Measurements from ENCODE around the gene RGSL1. TPM values are rescaled to one million over a fixed set of nuclear protein-coding genes. Genes with fewer than 3 reads are reported as not detected.

RGSL1 gene
- total RNA-seq, 1 donor from 2014 or later = not detected

DNA sequence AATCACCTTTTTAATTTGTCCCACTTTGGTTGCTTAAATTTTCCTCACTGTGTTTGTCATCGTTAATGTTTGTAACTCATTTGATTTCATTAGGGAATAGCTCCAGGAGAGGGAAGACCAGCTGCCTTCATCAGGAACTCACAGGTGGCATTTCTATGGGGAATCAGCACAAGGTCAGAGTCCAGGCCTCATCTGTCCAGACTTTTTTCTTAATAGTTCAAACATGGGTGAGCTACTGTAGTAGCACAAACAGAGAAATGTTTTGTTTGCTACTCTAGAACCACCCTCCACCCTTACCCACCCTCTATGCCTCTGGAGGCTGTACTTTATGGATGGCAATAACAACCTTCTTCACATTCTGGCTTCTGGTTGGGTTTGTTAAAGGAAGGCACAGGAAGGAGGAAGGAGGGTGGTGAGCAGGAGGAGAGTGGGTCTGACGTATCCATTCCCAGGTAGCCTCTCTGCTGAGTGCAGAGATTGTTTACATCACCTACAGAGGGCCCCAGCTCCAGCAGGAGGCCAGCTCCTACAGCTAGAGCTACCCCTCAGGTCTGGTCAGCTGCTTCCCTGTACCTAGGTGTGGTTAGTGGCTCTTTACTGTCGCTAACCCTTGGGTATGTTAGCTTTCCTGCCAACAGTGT, 41.4 kb upstream of the RGSL1 start:
- Histone ChIP-seq H3K4me3 (no peak overlapping the region), H3K4me1 (no peaks in the 10 kb centered on the region), H3K27me3 (no peaks in the 10 kb centered on the region), H3K36me3 (no peaks in the 10 kb centered on the region), H3K27ac (no peak overlapping the region), H3K9me3 (no peaks in the 10 kb centered on the region)
- ATAC-seq = peak; percentile 82
- intact Hi-C loops (cut with DNase I) = no loop called here
- TF ChIP-seq, protein P1, sequence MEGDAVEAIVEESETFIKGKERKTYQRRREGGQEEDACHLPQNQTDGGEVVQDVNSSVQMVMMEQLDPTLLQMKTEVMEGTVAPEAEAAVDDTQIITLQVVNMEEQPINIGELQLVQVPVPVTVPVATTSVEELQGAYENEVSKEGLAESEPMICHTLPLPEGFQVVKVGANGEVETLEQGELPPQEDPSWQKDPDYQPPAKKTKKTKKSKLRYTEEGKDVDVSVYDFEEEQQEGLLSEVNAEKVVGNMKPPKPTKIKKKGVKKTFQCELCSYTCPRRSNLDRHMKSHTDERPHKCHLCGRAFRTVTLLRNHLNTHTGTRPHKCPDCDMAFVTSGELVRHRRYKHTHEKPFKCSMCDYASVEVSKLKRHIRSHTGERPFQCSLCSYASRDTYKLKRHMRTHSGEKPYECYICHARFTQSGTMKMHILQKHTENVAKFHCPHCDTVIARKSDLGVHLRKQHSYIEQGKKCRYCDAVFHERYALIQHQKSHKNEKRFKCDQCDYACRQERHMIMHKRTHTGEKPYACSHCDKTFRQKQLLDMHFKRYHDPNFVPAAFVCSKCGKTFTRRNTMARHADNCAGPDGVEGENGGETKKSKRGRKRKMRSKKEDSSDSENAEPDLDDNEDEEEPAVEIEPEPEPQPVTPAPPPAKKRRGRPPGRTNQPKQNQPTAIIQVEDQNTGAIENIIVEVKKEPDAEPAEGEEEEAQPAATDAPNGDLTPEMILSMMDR (IDR thresholded peaks at IDR 0.05) = no peak
- no peak for DNase-seq

DNA sequence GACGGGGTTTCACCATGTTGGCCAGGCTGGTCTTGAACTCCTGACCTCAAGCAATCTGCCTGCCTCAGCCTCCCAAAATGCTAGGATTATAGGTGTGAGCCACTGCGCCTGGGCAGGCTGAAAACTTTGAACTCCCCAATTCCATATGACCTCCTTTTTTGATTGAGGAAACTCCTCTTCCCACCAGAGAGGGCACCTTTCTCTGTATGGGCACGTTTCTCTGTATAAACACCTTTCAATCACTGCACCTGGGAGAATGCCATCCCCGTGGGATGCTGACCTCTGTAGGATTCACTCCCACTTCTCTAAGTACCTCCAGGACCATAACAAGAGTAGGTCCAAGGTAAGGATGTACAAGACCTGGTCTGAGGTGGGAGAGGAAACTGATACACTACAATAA, 39.8 kb upstream of the RGSL1 start:
- intact Hi-C loops (cut with DNase I) = no loop called here
- H3K9me3 ChIP-seq = no peaks in the 10 kb centered on the region
- DNase-seq (no peak), ATAC-seq (no peak)
- H3K27ac ChIP-seq = no peak overlapping the region
- TF ChIP-seq, protein P1 (IDR thresholded peaks at IDR 0.05) = no peak
- no peaks in the 10 kb centered on the region for H3K36me3 ChIP-seq
- H3K4me1 ChIP-seq = no peaks in the 10 kb centered on the region
- H3K27me3 ChIP-seq = peaks cover 3% of the 10 kb centered on the region
- H3K4me3 ChIP-seq = no peak overlapping the region

DNA sequence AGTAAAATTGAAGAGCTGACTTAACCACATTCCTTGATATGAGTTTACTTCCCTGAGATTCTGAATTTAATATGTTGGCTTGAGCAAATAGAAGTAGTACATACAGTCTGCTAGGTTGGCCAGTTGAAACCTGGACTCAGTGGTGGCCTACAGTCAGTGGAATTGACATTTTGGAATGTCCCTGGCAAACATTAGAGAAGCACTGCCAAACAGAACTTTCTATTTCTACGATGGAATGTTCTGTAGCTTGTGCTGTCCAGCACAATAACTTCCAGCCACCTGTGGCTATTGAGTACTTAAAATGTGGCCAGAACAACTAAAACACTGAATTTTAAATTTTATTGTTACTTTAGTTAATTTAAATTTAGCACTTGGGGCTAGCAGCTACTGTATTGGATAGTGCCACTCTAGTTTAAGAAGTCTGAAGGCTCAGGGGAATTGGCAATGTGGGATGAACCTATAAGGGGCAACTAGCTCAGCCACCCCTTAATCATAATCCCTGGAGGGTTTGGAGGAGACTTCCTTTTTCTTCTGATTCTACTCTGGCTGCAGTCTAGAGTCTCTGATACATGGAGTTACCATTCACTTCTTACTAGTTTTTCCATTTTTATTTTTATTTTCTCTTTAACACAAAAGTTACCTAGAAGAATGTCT, 39.2 kb upstream of the RGSL1 start:
- TF ChIP-seq, protein P1 (IDR thresholded peaks at IDR 0.05) = no peak
- DNase-seq = no peak
- Histone ChIP-seq H3K4me3 (no peak overlapping the region), H3K9me3 (no peaks in the 10 kb centered on the region), H3K27ac (no peak overlapping the region), H3K36me3 (no peaks in the 10 kb centered on the region), H3K27me3 (peaks cover 4% of the 10 kb centered on the region), H3K4me1 (no peaks in the 10 kb centered on the region)
- peak; percentile 32 for ATAC-seq
- intact Hi-C loops (cut with DNase I) = no loop called here

DNA sequence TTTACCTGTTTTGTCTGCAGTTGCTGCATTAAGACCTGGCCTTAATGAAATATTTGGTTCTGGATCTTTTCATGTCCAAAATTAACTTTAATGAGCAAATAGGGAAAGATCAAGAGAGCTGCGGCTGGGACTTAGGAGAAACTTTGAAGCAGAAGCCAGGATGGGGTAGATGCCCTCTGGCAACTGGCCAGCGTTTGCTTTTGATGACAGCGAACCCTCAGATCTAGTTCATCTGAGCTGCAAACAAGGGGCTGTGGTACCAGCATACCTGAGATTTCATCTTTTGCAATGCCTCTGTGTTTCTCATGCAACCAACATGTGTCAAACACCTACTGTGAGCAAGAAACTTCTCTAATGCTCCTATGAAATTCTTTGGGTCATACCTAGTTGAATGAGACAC, 36.5 kb upstream of the RGSL1 start:
- intact Hi-C loops (cut with DNase I) = no loop called here
- TF ChIP-seq, protein P1 (IDR thresholded peaks at IDR 0.05) = no peak

DNA sequence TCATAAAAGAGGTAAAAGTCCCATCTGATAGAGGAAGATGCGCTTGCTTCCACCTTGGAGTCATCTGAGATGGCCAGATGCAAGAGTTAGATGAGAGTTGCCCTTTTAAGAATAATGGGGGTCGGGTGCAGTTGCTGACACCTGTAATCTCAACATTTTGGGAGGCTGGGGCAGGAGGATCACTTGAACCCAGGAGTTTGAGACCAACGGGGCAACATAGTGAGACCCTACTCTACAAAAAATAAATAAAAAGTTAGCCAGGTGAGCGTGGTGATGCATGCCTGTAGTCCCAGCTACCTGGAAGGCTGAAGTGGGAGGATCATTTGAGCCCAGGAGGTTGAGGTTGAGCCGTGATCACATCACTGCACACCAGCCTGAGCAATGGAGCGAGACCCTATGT, 36.0 kb upstream of the RGSL1 start:
- H3K36me3 ChIP-seq = no peaks in the 10 kb centered on the region
- H3K27ac ChIP-seq = no peak overlapping the region
- DNase-seq (no peak), ATAC-seq (no peak)
- H3K4me1 ChIP-seq = no peaks in the 10 kb centered on the region
- peaks cover 4% of the 10 kb centered on the region for H3K27me3 ChIP-seq
- H3K9me3 ChIP-seq = no peaks in the 10 kb centered on the region
- intact Hi-C loops (cut with DNase I) = no loop called here
- H3K4me3 ChIP-seq = no peak overlapping the region
- TF ChIP-seq, protein P1 (IDR thresholded peaks at IDR 0.05) = no peak

More for the DNA sequence above, 36.5 kb upstream of the RGSL1 start:
- Histone ChIP-seq H3K4me1 (no peaks in the 10 kb centered on the region), H3K9me3 (no peaks in the 10 kb centered on the region), H3K4me3 (no peak overlapping the region), H3K27ac (no peak overlapping the region), H3K27me3 (peaks cover 4% of the 10 kb centered on the region), H3K36me3 (no peaks in the 10 kb centered on the region)
- DNase-seq = no peak
- ATAC-seq = no peak

Measured in upper lobe of right lung (tissue), 1 donor.